NB4 (cell line): ENCODE results near the gene TRAPPC2.
A peak's percentile ranks its signal among the peaks of the same experiment; 100 is the strongest.

Experiments used
- DNase-seq: peaks from one replicate; pipeline ENCODE4 v3.0.0; 2010; ENCODE audit warnings: low read depth
- H3K4me3 ChIP-seq: one replicate; pipeline ENCODE4 v1.5.1; 2011; ENCODE audit warnings: mild to moderate bottlenecking, low read depth, low read length, moderate library complexity
- CTCF ChIP-seq: IDR thresholded peaks from one replicate; pipeline ENCODE4 v1.5.1; 2012; ENCODE audit warnings: low read depth, low read length
- MAX ChIP-seq: IDR thresholded peaks from 2 replicates; pipeline ENCODE4 v1.6.1; 2011; ENCODE audit warnings: low read depth, low read length
- MYC ChIP-seq: IDR thresholded peaks from 2 replicates; pipeline ENCODE4 v1.6.1; 2011; ENCODE audit warnings: low read depth, low read length
- POLR2A ChIP-seq: IDR thresholded peaks from 2 replicates; pipeline ENCODE4 v1.6.1; 2011; ENCODE audit warnings: mild to moderate bottlenecking; ENCODE audit not compliant: insufficient read length; ENCODE audit errors: extremely low read depth

The TRAPPC2 gene

GRCh38 chrX:13761606-13762414 lies 27.4 kb upstream of the TRAPPC2 start:
- DNase-seq: peak; percentile 37
- TF ChIP-seq CTCF: no peak
- no peak for TF ChIP-seq MAX
- no peak for TF ChIP-seq POLR2A
- no peak for TF ChIP-seq MYC
- no peak overlapping the region for H3K4me3 ChIP-seq

GRCh38 chrX:13760426-13760825 lies 26.0 kb upstream of the TRAPPC2 start:
- DNase-seq: no peak
- no peak for TF ChIP-seq MYC
- no peak for TF ChIP-seq MAX
- no peak for TF ChIP-seq POLR2A
- TF ChIP-seq CTCF: no peak
- no peak overlapping the region for H3K4me3 ChIP-seq

- no peak for TF ChIP-seq MAX
- no peak for TF ChIP-seq MYC
- TF ChIP-seq CTCF: no peak
- no peak for TF ChIP-seq POLR2A
- peak; percentile 79 for DNase-seq
- H3K4me3 ChIP-seq: no peak overlapping the region
Observed at GRCh38 chrX:13759152-13759718, 24.8 kb upstream of the TRAPPC2 start.

GRCh38 chrX:13756381-13756780 lies 22.0 kb upstream of the TRAPPC2 start:
- DNase-seq: no peak
- no peak overlapping the region for H3K4me3 ChIP-seq
- TF ChIP-seq MAX: no peak
- no peak for TF ChIP-seq POLR2A
- no peak for TF ChIP-seq MYC
- TF ChIP-seq CTCF: no peak

GRCh38 chrX:13755254-13755653 lies 20.8 kb upstream of the TRAPPC2 start:
- peak; percentile 51 for DNase-seq
- TF ChIP-seq POLR2A: no peak
- TF ChIP-seq MAX: no peak
- no peak for TF ChIP-seq CTCF
- TF ChIP-seq MYC: no peak
- H3K4me3 ChIP-seq: no peak overlapping the region
